Fibroblast of lung (primary cell): ENCODE data around the gene DNAH17.

Experiments
- CTCF ChIP-seq, 2 donors: IDR thresholded peaks in 1 of 2; conservative IDR thresholded peaks in 1 of 2; 1 replicate in 1 of 2; 2 replicates in 1 of 2; pipeline ENCODE4 v1.5.1; 2011 to 2012; ENCODE audit warnings: low read length in 2 of 2, control low read depth in 1 of 2, inconsistent platforms in 1 of 2, low read depth in 1 of 2, mild to moderate bottlenecking in 1 of 2
- EZH2 ChIP-seq: IDR thresholded peaks from 2 replicates; pipeline ENCODE4 v1.5.1; 2012; ENCODE audit warnings: low read length, control low read depth, mild to moderate bottlenecking; ENCODE audit errors: missing control alignments

DNA sequence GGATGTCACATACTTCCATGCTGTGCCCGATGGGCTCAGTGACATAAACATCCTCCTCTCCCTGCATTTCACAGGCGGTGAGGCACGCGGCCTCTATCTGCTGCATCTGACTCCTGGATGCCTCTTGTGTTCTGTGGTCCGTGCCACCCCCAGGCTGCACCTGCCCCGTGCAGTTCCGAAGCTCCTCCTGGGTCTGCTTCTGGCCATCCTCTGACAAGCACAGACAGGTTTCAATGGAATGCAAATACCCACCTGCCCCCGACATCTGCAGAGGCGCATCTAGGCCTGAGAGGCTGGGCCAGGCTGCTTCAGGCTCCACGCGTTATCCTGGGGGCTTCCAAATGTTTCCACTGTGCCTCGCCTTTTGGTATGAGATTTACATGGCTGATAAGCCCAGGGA, 46.3 kb upstream of the DNAH17 start:
- TF ChIP-seq EZH2 (no peak), CTCF (conservative IDR thresholded peaks at IDR 0.05 in 1 of 2, IDR thresholded peaks at IDR 0.05 in 1 of 2; ENCODE audit: low read depth in 1 of 2, low read length in 2 of 2) (no peak)
